HG02852 (cell line): ENCODE data around the gene MED25.

ENCODE experiments used
- ATAC-seq: cut with Tn5 transposase; IDR thresholded peaks from one replicate; pipeline ENCODE4 v1.9.1; 2021; ENCODE audit warnings: mild to moderate bottlenecking, moderate library complexity; ENCODE audit not compliant: unreplicated experiment

Gene MED25

GRCh38 chr19:49839713-49840112 lies 21.6 kb downstream of the MED25 start:
- ATAC-seq, result no peak

- ATAC-seq, result no peak
Measured at GRCh38 chr19:49840321-49840720, 22.2 kb downstream of the MED25 start.

GRCh38 chr19:49840736-49841249 lies 22.7 kb downstream of the MED25 start:
- no peak for ATAC-seq

GRCh38 chr19:49843265-49843664 lies 25.2 kb downstream of the MED25 start:
- no peak for ATAC-seq

- ATAC-seq, result no peak
Measured at GRCh38 chr19:49844138-49845095, 26.3 kb downstream of the MED25 start.

GRCh38 chr19:49845414-49845813 lies 27.3 kb downstream of the MED25 start:
- ATAC-seq, result no peak

GRCh38 chr19:49846408-49846807 lies 28.3 kb downstream of the MED25 start:
- no peak for ATAC-seq

GRCh38 chr19:49847731-49848696 lies 29.9 kb downstream of the MED25 start:
- ATAC-seq, result no peak

- no peak for ATAC-seq
Measured at GRCh38 chr19:49848938-49849337, 30.8 kb downstream of the MED25 start.

GRCh38 chr19:49849433-49850220 lies 31.5 kb downstream of the MED25 start:
- no peak for ATAC-seq

GRCh38 chr19:49850221-49850486 lies 32.1 kb downstream of the MED25 start:
- ATAC-seq, result no peak

GRCh38 chr19:49850487-49851342 lies 32.6 kb downstream of the MED25 start, which contains the start of gene PTOV1:
PTOV1 (plus strand) TSS chr19:49851159.
- peak; percentile 68 for ATAC-seq

- no peak for ATAC-seq
Measured at GRCh38 chr19:49851456-49852259, 33.6 kb downstream of the MED25 start.

- no peak for ATAC-seq
Measured at GRCh38 chr19:49852631-49853126, 34.6 kb downstream of the MED25 start.

GRCh38 chr19:49853852-49854377 lies 35.8 kb downstream of the MED25 start:
- ATAC-seq, result no peak

- ATAC-seq, result no peak
Measured at GRCh38 chr19:49854378-49855263, 36.5 kb downstream of the MED25 start.

GRCh38 chr19:49855277-49855675 lies 37.2 kb downstream of the MED25 start:
- ATAC-seq, result no peak
